ENCODE measurements around the gene KDM4B.

DNA sequence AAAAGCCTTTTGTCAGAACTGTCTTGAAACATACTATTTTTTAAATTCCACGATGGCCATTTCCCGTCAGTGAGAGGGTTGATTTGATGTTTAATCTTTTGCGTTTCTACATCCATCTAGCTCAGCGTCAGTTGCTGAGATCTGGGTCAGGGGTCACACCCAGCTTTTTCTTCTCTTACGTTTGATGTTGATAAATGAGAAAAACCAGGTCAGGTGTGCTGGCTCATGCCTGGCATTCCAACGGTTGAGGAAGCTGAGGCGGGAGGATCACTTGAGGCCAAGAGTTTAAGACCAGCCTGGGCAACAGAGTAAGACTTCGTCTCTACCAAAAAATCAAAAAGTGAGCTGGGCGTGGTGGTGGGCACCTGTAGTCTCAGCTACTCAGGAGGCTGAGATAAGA is 202.8 kb downstream of the KDM4B start:
- TF ChIP-seq BHLHE40 (IDR thresholded peaks at IDR 0.05; ENCODE audit: borderline replicate concordance) (no peak), ZNF384 (IDR thresholded peaks at IDR 0.05) (no peak), SP1 (IDR thresholded peaks at IDR 0.05) (no peak), TARDBP (IDR thresholded peaks at IDR 0.05) (no peak), HDGF (IDR thresholded peaks at IDR 0.05; ENCODE audit: borderline replicate concordance) (no peak), L3MBTL2 (conservative IDR thresholded peaks at IDR 0.05) (no peak), FOXM1 (IDR thresholded peaks at IDR 0.05; ENCODE audit: borderline replicate concordance) (no peak)
